GM12872 (cell line): Measurements from ENCODE around the gene ENTPD7.

ENCODE experiments used
- CTCF ChIP-seq: IDR thresholded peaks from 3 replicates; pipeline ENCODE4 v1.5.1; 2011; ENCODE audit warnings: low read depth, mild to moderate bottlenecking, low read length, moderate library complexity; ENCODE audit not compliant: insufficient read depth

Gene ENTPD7

GRCh38 chr10:99619090-99619800, 40.1 kb upstream of the ENTPD7 start:
- no peak for TF ChIP-seq CTCF

DNA sequence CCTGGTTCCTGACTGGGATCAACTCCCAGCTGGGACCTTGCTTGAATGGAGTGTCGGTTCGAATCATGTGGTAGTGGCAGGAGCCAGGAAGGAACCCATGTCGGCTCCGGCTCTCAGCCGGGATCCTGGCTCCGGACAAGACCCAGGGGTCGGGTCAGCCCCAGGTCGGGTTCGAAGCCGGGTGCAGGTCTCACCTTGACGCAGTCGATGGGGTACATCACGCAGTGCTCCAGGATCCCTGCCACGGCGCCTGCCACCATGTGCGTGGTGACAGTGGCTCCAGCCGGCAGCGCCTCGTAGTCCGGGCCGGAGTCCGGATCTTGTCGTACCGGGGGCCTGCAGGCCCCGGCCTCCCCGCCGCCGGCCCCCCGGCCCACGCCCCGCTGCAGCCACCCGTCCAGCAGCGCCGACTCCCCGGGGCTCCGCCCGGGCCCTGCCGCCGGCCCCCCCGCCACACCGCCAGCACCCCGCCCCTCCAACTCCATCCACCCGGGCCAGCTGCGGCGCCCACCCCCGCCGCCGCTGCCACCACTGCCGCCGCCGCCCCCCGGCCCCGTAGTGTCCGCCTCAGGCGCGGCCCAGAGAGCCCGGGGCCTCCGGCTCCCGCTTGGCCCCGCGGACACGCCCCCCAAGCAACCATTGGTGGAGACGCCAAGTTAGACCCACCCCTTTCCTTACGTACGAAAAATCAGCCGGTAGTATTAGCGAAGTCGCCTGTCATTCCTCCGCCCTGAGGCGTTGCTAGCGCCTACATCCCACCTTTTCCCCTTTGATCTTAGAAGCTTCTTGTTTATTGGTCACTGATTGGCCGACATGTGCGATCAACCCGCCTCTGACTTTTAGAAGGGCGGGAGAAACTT, 39.2 kb upstream of the ENTPD7 start, which contains the start of gene SLC25A28:
Gene SLC25A28, minus strand, starts transcription at position 589 of the 860 bp plus-strand sequence. Its CDS starts 104 bp downstream, at position 485.
- TF ChIP-seq CTCF, result no peak

GRCh38 chr10:99620711-99621453, 38.4 kb upstream of the ENTPD7 start:
- TF ChIP-seq CTCF, result no peak

GRCh38 chr10:99621454-99622251, 37.7 kb upstream of the ENTPD7 start:
- TF ChIP-seq CTCF, result no peak

- TF ChIP-seq CTCF, result no peak
These were observed 35.4 kb upstream of the ENTPD7 start for GRCh38 chr10:99623919-99624318.

GRCh38 chr10:99628923-99629624, 30.2 kb upstream of the ENTPD7 start:
- TF ChIP-seq CTCF, result no peak
